Activated CD8-positive, alpha-beta memory T cell treated with anti-CD3 and anti-CD28 coated beads for 48 hours (primary cell): ENCODE data around the gene TAAR8.
A peak's percentile ranks its signal among the peaks of the same experiment; 100 is the strongest.
"Not testable (repeated sequence)": the region's sequence is repeated elsewhere in the genome, so short reads cannot be mapped to it uniquely, and the experiment has no call there.

Source experiments
- DNase-seq, 3 experiments: peaks; one replicate each; pipeline ENCODE4 v3.0.0-alpha.2; 2020; ENCODE audit warnings: low read depth in 2 of 3, low spot score in 2 of 3

Gene TAAR8

GRCh38 chr6:132552372-132552771 is at the start of gene TAAR8:
Gene TAAR8 (plus strand): TSS chr6:132552672. CDS start chr6:132552693, 21 bp downstream.
- DNase-seq, result no peak

GRCh38 chr6:132504757-132505156 is 47.7 kb upstream of the TAAR8 start:
- DNase-seq, result no peak

- DNase-seq, result no peak
Measured at GRCh38 chr6:132505158-132505557, 47.3 kb upstream of the TAAR8 start.

- DNase-seq, result no peak
Measured at GRCh38 chr6:132506461-132506860, 46.0 kb upstream of the TAAR8 start.

- DNase-seq, result no peak
Measured at GRCh38 chr6:132506869-132507808, 45.3 kb upstream of the TAAR8 start.

- DNase-seq, result no peak
Measured at GRCh38 chr6:132511210-132511830, 41.2 kb upstream of the TAAR8 start.

GRCh38 chr6:132511831-132512220 is 40.6 kb upstream of the TAAR8 start:
- no peak for DNase-seq

GRCh38 chr6:132512342-132512637 is 40.2 kb upstream of the TAAR8 start:
- no peak for DNase-seq

- DNase-seq, result peak; percentile 67 to 72 (median 71)
Measured at GRCh38 chr6:132512638-132513632, 39.5 kb upstream of the TAAR8 start, which contains the start of gene STX7. Gene STX7 (minus strand): TSS chr6:132513116. CDS start chr6:132503530, 9,586 bp downstream.

GRCh38 chr6:132513831-132514545 is 38.5 kb upstream of the TAAR8 start:
- DNase-seq, result no peak

- no peak for DNase-seq
Measured at GRCh38 chr6:132515386-132515785, 37.1 kb upstream of the TAAR8 start.

- DNase-seq, result no peak
Measured at GRCh38 chr6:132520953-132521352, 31.5 kb upstream of the TAAR8 start.

- no peak for DNase-seq
Measured at GRCh38 chr6:132524646-132525045, 27.8 kb upstream of the TAAR8 start.

- DNase-seq, result no peak
Measured at GRCh38 chr6:132525866-132526265, 26.6 kb upstream of the TAAR8 start.

GRCh38 chr6:132526461-132526860 is 26.0 kb upstream of the TAAR8 start:
- no peak for DNase-seq

GRCh38 chr6:132527791-132528190 is 24.7 kb upstream of the TAAR8 start:
- no peak for DNase-seq

GRCh38 chr6:132530293-132530974 is 22.0 kb upstream of the TAAR8 start:
- DNase-seq, result peak in 2 of 3 experiments; percentile 22 to 52

GRCh38 chr6:132534546-132534945 is 17.9 kb upstream of the TAAR8 start:
- DNase-seq, result not testable (repeated sequence)

GRCh38 chr6:132537145-132537544 is 15.3 kb upstream of the TAAR8 start:
- no peak for DNase-seq

GRCh38 chr6:132537977-132538376 is 14.5 kb upstream of the TAAR8 start, which contains the start of gene TAAR9:
Gene TAAR9 (plus strand): TSS chr6:132538277. CDS start chr6:132538290, 13 bp downstream.
- no peak for DNase-seq
